Placental pericyte (primary cell): ENCODE results near the gene SLC27A5. TPM values are rescaled to one million over a fixed set of nuclear protein-coding genes. Genes with fewer than 3 reads are reported as not detected.

Experiments
- small RNA-seq: library from RNA; depleted of rRNA; stranded (forward); fragments of <200 nt; gene quantifications from one replicate; pipeline ENCODE3, GENCODE V24; 2012; ENCODE audit warnings: low replicate concordance
- total RNA-seq: library from RNA; depleted of rRNA; stranded (reverse); fragments of >200 nt; gene quantifications from 2 replicates; pipeline ENCODE4 v1.2.3, GENCODE V29; 2012

Gene SLC27A5
- 1.3 and 1.6 TPM in 2 replicates for total RNA-seq

DNA sequence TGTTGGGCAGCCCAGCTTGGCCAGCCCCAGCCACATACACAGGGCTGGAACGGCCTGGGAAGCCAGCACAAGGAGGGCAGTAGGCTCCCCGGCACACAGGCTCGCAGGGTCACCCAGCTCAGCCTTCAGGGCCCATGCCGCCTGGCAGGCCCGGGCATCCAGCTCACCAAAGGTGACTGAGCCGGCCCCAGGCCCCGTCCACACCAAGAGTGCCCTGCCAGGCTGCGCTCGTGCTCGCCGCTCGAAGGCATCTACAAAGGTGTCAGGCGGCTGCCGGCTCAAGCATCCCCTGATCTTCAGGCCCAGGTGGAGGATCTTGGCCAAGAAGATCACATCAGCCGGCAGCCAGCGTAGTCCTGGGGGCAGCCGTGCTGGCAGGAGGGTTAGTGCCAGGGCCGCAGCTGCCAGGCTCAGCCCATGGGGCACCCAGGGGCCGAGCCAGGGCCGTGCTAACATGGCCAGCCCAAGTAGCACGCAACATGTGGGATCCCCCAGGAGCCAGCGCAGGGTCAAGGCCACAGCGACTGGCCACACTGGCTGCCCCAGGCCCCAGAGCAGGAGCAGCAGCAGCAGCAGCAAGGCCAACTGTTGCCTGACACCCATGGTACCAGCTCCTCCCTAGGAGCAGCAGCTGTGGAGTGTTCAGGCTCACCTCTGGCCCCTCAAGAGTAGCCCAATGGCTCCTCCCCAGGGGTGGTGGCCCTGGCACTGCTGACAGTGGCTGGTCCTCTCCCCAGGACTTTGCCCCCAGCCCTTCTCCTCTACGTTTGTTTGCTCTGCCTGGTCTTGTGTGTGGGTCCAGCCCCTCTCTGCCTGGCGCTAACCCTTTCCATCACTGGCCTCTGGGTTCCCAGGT lies at the start of gene SLC27A5:
SLC27A5 (minus strand) TSS at position 640 of the 856 bp plus-strand sequence; CDS start at position 603, 37 bp downstream.

DNA sequence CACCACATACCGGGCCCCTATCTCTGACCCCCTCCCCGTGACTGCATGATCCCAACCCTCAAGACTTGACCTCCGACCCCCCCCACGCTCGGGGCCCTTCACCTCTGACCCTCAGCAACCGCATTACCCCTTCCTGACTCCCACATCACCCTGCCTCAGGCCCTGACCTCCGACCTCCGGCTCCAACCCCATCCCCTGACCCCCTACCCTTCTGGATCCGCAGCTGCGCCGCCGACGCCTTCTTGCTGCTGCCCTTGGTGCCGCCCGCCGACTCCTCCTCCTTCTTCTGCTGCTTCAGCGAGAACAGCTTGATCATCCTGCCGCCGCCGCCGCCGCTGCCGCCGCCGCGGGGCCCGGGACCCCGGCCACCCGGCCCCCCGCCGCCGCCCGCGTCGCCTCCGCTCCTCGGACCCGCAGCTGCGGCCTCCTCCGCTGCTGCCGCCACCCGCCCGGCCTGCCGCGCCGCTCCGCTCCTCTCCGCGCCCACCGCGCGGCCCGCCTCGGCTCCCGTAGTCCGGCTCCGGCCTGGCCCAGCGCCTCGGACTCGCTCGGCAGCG lies 46.4 kb upstream of the SLC27A5 start, which contains the start of gene UBE2M:
UBE2M (minus strand) TSS at position 546 of the 557 bp plus-strand sequence; CDS start at position 316, 230 bp downstream.

DNA sequence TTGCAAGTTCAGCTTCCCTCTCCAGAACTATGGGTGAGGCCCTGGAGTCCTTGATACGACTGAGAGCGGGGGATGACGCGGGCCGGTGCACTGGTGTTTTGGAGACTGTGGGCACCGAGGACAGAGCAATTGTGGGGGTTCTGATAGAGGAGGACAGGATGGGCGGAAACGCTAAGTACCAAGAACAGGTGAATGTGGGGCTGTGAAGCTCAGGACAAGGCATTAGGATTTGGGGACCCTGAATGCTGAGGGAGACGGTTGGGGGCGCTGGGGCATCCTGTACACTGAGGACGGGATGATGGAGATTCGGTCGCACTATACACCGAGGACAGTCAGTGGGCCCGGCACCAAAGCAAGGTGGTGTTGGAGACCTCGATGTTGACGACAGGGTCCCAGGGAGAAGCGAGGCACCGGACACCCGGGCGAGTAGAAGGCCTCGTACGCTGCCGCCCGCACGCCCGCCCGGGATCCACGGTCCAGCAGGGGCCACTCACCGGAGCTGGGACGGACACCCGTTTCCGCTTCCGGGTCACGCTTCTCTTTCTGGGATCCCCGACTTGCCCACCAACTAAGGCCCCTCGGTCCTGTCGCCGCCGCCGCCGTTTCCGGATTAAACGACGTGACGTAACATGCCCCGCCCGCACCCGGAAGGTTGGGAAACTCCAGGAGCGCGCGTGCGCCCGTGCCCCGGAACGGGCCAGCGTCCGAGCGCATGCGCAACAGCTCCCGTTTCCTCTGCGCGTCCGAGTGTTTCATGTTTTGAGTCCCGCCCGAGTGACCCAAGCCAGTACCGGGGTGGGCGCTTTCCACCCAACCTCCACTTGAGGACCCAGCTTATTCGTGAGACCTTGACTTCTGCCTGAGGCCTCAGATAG lies 42.9 kb upstream of the SLC27A5 start, which contains the start of gene CHMP2A:
CHMP2A (minus strand) TSS at position 612 of the 875 bp plus-strand sequence. CDS start 893 bp downstream, outside the sequence.

GRCh38 chr19:58543826-58544590 lies 32.2 kb upstream of the SLC27A5 start, which contains the start of gene TRIM28:
Gene TRIM28 (plus strand): TSS chr19:58544064. CDS start chr19:58544758, 694 bp downstream.

GRCh38 chr19:58519355-58520256 lies 7.8 kb upstream of the SLC27A5 start, which contains the start of gene ZBTB45:
Gene ZBTB45 (minus strand): TSS chr19:58519810. CDS start chr19:58517673, 2,137 bp downstream.

DNA sequence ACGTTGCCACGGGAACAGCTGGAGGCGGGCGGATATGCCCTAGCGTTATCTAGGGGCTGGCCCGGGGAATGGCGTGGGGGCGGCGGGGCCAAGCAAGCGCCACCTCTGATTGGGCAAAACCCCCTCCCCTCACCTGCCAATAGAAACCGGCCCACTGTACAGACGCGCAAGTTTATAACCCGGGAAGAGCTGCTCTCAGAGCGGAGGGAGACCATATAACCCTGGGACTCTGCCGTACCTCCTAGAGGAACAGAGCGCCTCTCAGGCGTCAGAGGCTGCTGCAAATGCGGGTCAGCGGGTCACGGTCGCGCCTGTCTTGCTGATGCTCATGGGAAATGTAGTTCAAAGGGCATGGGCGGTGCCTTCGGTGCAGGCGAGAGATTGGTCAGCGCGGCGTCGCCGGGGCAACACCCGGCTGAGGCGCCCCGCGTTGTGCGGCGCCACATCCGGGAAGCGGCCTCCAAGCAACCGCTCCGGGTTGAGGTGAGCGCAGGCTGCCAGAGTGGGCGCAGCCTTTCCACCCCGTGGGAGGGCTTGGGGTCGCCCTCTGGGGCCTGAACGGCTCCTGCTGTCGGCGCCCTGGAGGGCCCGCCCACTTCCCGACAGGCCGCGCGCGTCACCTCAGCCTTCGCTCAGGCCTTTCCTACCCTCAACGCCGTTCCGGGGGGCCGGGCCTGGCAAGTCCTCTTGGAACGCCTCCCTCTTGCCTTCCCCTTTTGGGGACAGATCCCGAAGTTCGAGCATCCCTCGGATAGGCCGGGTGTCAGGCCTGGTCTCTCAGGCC lies 35.9 kb downstream of the SLC27A5 start, which contains the start of gene ZNF446:
ZNF446 (plus strand) TSS at position 639 of the 784 bp plus-strand sequence. CDS start 867 bp downstream, outside the sequence.

GRCh38 chr19:58466760-58467589 lies 44.8 kb downstream of the SLC27A5 start, which contains the start of gene ZNF324:
Gene ZNF324 (plus strand): TSS chr19:58467080. CDS start chr19:58469186, 2,106 bp downstream.

DNA sequence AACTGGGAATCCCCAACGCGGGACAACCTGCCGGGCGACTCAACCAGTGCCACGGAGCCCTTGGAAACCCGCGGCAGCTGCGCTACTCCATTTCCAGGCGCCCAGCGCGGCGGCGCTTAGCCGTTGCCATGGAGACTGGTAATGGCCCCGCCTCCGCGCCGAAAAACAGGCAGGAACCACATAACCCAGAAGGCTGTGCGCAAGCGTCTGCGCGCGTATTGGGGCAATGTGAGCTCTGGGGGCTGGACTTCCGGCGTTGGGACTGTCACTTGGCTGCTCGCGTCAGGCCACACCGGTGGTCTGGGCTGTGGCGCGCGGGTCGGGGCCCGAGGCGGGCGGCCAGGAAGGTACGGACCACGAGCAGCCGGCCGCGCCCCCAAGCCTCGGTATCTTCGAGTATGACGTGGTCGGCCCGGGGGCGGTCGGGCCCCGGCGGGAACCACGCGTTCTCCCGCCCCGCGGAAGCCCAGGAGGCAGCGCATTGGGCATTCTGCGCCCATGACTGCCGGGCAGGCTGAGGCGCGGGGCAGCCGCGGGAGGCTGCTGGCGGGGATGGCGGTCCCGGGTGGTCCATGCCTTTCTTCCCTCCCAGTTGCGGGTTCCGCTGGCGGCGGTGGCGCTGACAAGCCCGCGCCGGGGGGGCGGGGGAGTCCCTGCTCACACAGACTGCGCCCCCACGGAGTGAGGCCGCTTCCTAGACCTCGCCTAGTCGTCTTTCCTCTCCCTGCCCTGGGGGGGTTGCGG lies 60.3 kb downstream of the SLC27A5 start, which contains the start of gene ZNF324B:
ZNF324B (plus strand) TSS at position 265 of the 744 bp plus-strand sequence. CDS start 2,080 bp downstream, outside the sequence.

Small RNA genes within 50 kb of the gene (small RNA-seq; reads per million reads assigned to genes)
- 0.39 reads per million, percentile 10 among the genes with 10 or more reads in this experiment for gene MIR6807
- not detected for gene RN7SL525P
- not detected for gene RN7SL693P
- gene RNU6-1337P = not detected

Other genes with a start within 250 kb of the SLC27A5 start
- 4.2 and 7.6 TPM in 2 replicates for gene ZNF8, start 233.0 kb downstream of the SLC27A5 start, total RNA-seq
- gene ERVK3-1, start 206.6 kb downstream of the SLC27A5 start, total RNA-seq = 40.5 and 45.0 TPM in 2 replicates
- 3.3 and 5.4 TPM in 2 replicates for gene ZSCAN22, start 185.0 kb downstream of the SLC27A5 start, total RNA-seq
- gene A1BG, start 158.5 kb downstream of the SLC27A5 start, total RNA-seq = 3.3 and 8.8 TPM in 2 replicates
- gene ZNF497, start 149.2 kb downstream of the SLC27A5 start, total RNA-seq = 0.57 and 1.3 TPM in 2 replicates
- 1.8 and 2.4 TPM in 2 replicates for gene ZNF837, start 131.0 kb downstream of the SLC27A5 start, total RNA-seq
- gene RPS5, start 124.7 kb downstream of the SLC27A5 start, total RNA-seq = 1,396 and 1,689 TPM in 2 replicates
- 0.22 and 0.43 TPM in 2 replicates for gene RNF225, start 116.3 kb downstream of the SLC27A5 start, total RNA-seq
- gene ZNF584, start 103.3 kb downstream of the SLC27A5 start, total RNA-seq = 22.0 and 23.2 TPM in 2 replicates
- gene ZNF132, start 71.8 kb downstream of the SLC27A5 start, total RNA-seq = 8.1 and 9.7 TPM in 2 replicates
- 8.5 and 13.5 TPM in 2 replicates for gene ZNF324B, start 60.4 kb downstream of the SLC27A5 start, total RNA-seq
- 20.8 and 24.3 TPM in 2 replicates for gene ZNF324, start 44.9 kb downstream of the SLC27A5 start, total RNA-seq
- gene ZNF446, start 35.6 kb downstream of the SLC27A5 start, total RNA-seq = 9.3 and 16.9 TPM in 2 replicates
- gene ZBTB45, start 7.8 kb upstream of the SLC27A5 start, total RNA-seq = 7.2 and 11.6 TPM in 2 replicates
- gene TRIM28, start 32.1 kb upstream of the SLC27A5 start, total RNA-seq = 357 and 368 TPM in 2 replicates
- 71.4 and 178 TPM in 2 replicates for gene CHMP2A, start 43.1 kb upstream of the SLC27A5 start, total RNA-seq
- gene UBE2M, start 46.6 kb upstream of the SLC27A5 start, total RNA-seq = 70.5 and 92.5 TPM in 2 replicates
- 20.8 and 21.9 TPM in 2 replicates for gene MZF1, start 61.3 kb upstream of the SLC27A5 start, total RNA-seq